ENCODE measurements around the gene ERF.

Gene ERF

GRCh38 chr19:42214810-42215485, 40.0 kb downstream of the ERF start:
- DNase-seq (ENCODE audit: low read depth), result no peak

- DNase-seq (ENCODE audit: low read depth), result no peak
These were observed 42.0 kb downstream of the ERF start for GRCh38 chr19:42212886-42213285.

- no peak for DNase-seq (ENCODE audit: low read depth)
These were observed 46.3 kb downstream of the ERF start for GRCh38 chr19:42208612-42209011.

GRCh38 chr19:42207767-42208271, 47.1 kb downstream of the ERF start:
- DNase-seq (ENCODE audit: low read depth), result no peak

- no peak for DNase-seq (ENCODE audit: low read depth)
These were observed 47.8 kb downstream of the ERF start for GRCh38 chr19:42206871-42207755.

GRCh38 chr19:42204664-42205063, 50.3 kb downstream of the ERF start:
- no peak for DNase-seq (ENCODE audit: low read depth)

- no peak for DNase-seq (ENCODE audit: low read depth)
These were observed 51.2 kb downstream of the ERF start for GRCh38 chr19:42203700-42204099.

- DNase-seq (ENCODE audit: low read depth), result no peak
These were observed 52.5 kb downstream of the ERF start for GRCh38 chr19:42202290-42202880.

- DNase-seq (ENCODE audit: low read depth), result no peak
These were observed 53.2 kb downstream of the ERF start for GRCh38 chr19:42201489-42202289.

GRCh38 chr19:42200116-42200715, 54.7 kb downstream of the ERF start:
- no peak for DNase-seq (ENCODE audit: low read depth)

- no peak for DNase-seq (ENCODE audit: low read depth)
These were observed 55.4 kb downstream of the ERF start for GRCh38 chr19:42199440-42200115.

- peak; percentile 65 for DNase-seq (ENCODE audit: low read depth)
These were observed 56.1 kb downstream of the ERF start for GRCh38 chr19:42198676-42199439.
